Measurements from ENCODE around the gene CERK. TPM values are rescaled to one million over a fixed set of nuclear protein-coding genes. Genes with fewer than 3 reads are reported as not detected.

The CERK gene
- total RNA-seq, 1 experiment from 2014 or later = 11.6 TPM

DNA sequence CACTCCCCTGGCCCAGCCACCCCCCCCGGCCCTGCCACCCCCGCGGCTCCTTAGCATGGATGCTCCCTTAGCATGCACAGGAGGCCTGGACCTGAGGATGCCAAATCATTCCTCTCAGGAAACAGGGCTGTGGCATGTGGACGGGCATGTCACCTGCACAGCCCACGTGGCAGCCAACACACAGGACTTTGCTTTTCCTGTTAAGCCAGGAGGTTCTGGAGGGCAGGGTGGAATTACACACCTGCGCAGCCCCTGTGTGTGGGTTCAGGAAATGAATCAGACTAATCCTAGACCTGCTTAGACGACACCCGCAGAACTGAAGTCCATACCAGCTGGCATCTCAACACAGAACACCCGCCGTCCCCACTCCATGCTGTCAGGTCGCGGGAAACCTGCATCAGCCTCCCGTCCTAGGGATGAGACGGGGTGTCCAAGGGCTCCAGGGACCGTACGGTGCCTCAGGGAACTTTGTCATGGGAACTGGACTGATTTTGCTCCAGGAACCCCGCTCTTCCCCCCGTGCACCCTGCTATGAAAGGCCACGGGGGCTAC lies 10.2 kb downstream of the CERK start:
- ChIA-PET POLR2A (interaction anchor here (1.6 kb wide), 1 partner anchor 27 kb away, joined by 5 read pairs; no protein-coding TSS in a partner anchor), CTCF (interaction anchor here (0.7 to 1.1 kb wide), 2 partner anchors 8 to 16 kb away, joined by 3 read pairs; no protein-coding TSS in a partner anchor)
- TF ChIP-seq, protein P1, sequence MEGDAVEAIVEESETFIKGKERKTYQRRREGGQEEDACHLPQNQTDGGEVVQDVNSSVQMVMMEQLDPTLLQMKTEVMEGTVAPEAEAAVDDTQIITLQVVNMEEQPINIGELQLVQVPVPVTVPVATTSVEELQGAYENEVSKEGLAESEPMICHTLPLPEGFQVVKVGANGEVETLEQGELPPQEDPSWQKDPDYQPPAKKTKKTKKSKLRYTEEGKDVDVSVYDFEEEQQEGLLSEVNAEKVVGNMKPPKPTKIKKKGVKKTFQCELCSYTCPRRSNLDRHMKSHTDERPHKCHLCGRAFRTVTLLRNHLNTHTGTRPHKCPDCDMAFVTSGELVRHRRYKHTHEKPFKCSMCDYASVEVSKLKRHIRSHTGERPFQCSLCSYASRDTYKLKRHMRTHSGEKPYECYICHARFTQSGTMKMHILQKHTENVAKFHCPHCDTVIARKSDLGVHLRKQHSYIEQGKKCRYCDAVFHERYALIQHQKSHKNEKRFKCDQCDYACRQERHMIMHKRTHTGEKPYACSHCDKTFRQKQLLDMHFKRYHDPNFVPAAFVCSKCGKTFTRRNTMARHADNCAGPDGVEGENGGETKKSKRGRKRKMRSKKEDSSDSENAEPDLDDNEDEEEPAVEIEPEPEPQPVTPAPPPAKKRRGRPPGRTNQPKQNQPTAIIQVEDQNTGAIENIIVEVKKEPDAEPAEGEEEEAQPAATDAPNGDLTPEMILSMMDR (IDR thresholded peaks at IDR 0.05; ENCODE audit: unreplicated experiment) = no peak
- Mint-ChIP-seq H3K36me3 (ENCODE audit: insufficient read depth, unreplicated experiment) (peaks cover 27% of the 10 kb centered on the region), H3K9me3 (ENCODE audit: unreplicated experiment) (no peaks in the 10 kb centered on the region), H3K27ac (ENCODE audit: low read depth, unreplicated experiment) (no peak overlapping the region), H3K4me1 (ENCODE audit: insufficient read depth, unreplicated experiment) (peaks cover 8% of the 10 kb centered on the region), H3K4me3 (ENCODE audit: unreplicated experiment) (no peak overlapping the region), H3K27me3 (ENCODE audit: insufficient read depth, unreplicated experiment) (no peaks in the 10 kb centered on the region)
- intact Hi-C loops (cut with micrococcal nuclease) = no loop called here
- no TSS peak for BruUV-seq (replicated peaks)
- DNase-seq (ENCODE audit: unreplicated experiment) = no peak

DNA sequence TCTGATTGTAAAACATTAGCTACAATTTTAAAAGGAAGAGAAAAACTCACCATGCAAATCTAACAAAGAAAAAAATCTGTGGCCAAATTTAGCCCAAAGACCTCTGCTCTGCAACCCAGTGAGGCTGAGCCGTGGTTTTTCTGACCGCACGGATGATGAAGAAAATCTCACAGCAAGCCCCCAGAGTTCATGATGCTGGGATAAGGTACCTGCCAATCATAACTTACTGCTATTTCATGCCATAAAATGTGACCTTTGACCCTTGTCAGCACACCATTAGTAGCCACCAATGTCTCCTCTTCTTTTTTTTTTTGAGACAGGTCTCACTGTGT lies 11.1 kb downstream of the CERK start:
- Mint-ChIP-seq H3K36me3 (ENCODE audit: insufficient read depth, unreplicated experiment) (peaks cover 29% of the 10 kb centered on the region), H3K9me3 (ENCODE audit: unreplicated experiment) (no peaks in the 10 kb centered on the region), H3K4me3 (ENCODE audit: unreplicated experiment) (no peak overlapping the region), H3K4me1 (ENCODE audit: insufficient read depth, unreplicated experiment) (peaks cover 8% of the 10 kb centered on the region), H3K27ac (ENCODE audit: low read depth, unreplicated experiment) (no peak overlapping the region), H3K27me3 (ENCODE audit: insufficient read depth, unreplicated experiment) (no peaks in the 10 kb centered on the region)
- no TSS peak for BruUV-seq (replicated peaks)
- ChIA-PET CTCF (interaction anchor here (0.7 kb wide), 1 partner anchor 15 kb away, joined by 3 read pairs; no protein-coding TSS in a partner anchor), POLR2A (no interaction called here)
- TF ChIP-seq, protein P1 (IDR thresholded peaks at IDR 0.05; ENCODE audit: unreplicated experiment) = no peak
- intact Hi-C loops (cut with micrococcal nuclease) = no loop called here
- DNase-seq (ENCODE audit: unreplicated experiment) = no peak

DNA sequence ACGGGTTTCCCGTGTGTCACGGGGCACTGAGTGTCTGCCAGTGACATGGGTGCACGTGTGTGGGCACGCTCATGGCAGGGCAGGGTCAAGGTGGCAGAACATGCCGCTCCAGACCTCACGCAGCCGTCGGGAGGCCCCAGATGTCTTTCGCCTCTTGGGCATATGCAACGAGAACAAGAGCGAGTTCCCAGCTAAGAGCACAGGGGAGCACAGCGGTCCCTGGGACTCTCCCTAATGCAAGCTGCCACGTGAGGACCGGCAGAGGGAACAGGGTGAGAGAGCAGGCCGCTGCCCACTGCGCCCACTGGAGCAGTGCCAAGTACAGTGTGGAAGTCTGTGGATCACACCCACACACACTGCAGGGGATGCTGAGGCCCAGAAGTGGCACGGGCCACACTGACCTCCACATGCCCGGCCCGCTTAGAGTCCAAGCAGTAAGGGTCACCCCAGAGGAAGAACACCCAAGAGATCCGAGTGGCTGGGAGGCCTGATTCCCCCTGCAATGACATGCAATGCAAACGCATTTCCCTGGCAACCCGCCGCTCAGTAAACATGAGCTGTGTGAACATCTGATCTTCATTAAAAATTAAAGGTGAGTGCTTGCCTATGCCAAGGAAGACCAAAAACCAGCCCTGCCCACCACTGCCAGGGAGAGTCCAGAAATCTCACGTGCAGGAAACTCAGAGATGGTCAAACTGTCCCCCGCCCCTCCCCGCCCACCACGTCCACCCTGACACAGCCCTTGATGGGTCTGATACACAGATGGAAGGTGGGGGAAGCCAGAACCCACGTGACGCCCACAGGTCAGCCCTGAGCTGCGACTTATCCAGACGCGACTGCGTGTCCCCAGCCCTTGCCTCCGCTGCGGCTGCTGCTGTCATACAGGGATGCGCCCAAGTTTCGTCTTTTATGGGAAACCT lies 11.7 kb downstream of the CERK start:
- Mint-ChIP-seq H3K4me1 (ENCODE audit: insufficient read depth, unreplicated experiment) (peaks cover 2% of the 10 kb centered on the region), H3K27me3 (ENCODE audit: insufficient read depth, unreplicated experiment) (no peaks in the 10 kb centered on the region), H3K9me3 (ENCODE audit: unreplicated experiment) (no peaks in the 10 kb centered on the region), H3K4me3 (ENCODE audit: unreplicated experiment) (no peak overlapping the region), H3K27ac (ENCODE audit: low read depth, unreplicated experiment) (no peak overlapping the region), H3K36me3 (ENCODE audit: insufficient read depth, unreplicated experiment) (peaks cover 25% of the 10 kb centered on the region)
- ChIA-PET POLR2A (no interaction called here), CTCF (interaction anchor here (0.7 kb wide), 1 partner anchor 21 kb away, joined by 3 read pairs; no protein-coding TSS in a partner anchor)
- no peak for DNase-seq (ENCODE audit: unreplicated experiment)
- intact Hi-C loops (cut with micrococcal nuclease) = no loop called here
- TF ChIP-seq, protein P1 (IDR thresholded peaks at IDR 0.05; ENCODE audit: unreplicated experiment) = no peak
- BruUV-seq (replicated peaks) = no TSS peak

DNA sequence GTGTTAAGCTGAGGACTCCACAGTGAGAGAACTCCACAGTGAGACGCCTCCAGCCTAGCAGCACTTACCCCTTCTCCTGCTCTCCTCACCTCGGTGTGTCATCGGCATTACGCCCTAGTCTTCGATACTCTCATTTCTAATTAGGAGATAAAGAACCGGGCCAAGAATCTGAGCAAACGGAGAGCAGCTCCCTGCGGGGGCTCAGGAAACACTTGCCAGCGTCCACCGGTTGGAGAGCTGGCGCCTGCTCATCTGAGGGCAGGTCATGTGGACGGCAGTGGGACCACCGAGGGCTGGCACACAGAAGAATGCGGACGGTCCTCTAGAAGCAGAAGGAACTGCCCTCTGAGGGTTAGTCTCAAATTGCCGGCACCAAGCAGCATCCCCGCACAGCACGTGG lies 13.0 kb downstream of the CERK start:
- CTCF ChIA-PET = interaction anchor here (0.7 kb wide), 1 partner anchor 24 kb away, joined by 4 read pairs; no protein-coding TSS in a partner anchor
- no peaks in the 10 kb centered on the region for H3K9me3 Mint-ChIP-seq (ENCODE audit: unreplicated experiment)
- H3K4me1 Mint-ChIP-seq (ENCODE audit: insufficient read depth, unreplicated experiment) = no peaks in the 10 kb centered on the region
- H3K27ac Mint-ChIP-seq (ENCODE audit: low read depth, unreplicated experiment) = no peak overlapping the region
- no peak overlapping the region for H3K4me3 Mint-ChIP-seq (ENCODE audit: unreplicated experiment)
- DNase-seq (ENCODE audit: unreplicated experiment) = no peak
- intact Hi-C loops (cut with micrococcal nuclease) = no loop called here
- TF ChIP-seq, protein P1 (IDR thresholded peaks at IDR 0.05; ENCODE audit: unreplicated experiment) = no peak
- H3K27me3 Mint-ChIP-seq (ENCODE audit: insufficient read depth, unreplicated experiment) = no peaks in the 10 kb centered on the region
- H3K36me3 Mint-ChIP-seq (ENCODE audit: insufficient read depth, unreplicated experiment) = peaks cover 23% of the 10 kb centered on the region
- POLR2A ChIA-PET = interaction anchor here (0.6 kb wide), 1 partner anchor 1316 kb away, joined by 3 read pairs; no protein-coding TSS in a partner anchor
- no TSS peak for BruUV-seq (replicated peaks)

Measured in MCF 10A (cell line).